ENCODE data around the gene MYO5B. TPM values are rescaled to one million over a fixed set of nuclear protein-coding genes. Genes with fewer than 3 reads are reported as not detected.

The MYO5B gene
- total and polyA plus RNA-seq, 2 of the 4 experiments (the other 2 are of a cell fraction) = 0.24 to 0.54 TPM

- Histone ChIP-seq H2AFZ (replicated peaks; ENCODE audit: low read length, poor library complexity) (no peak overlapping the region), H3K9ac (ENCODE audit: low read depth, low read length) (no peak overlapping the region), H3K9me3 (ENCODE audit: control insufficient read depth, insufficient read depth, low read length) (no peaks in the 10 kb centered on the region), H2BK5ac (ENCODE audit: low read depth, low read length, poor library complexity, severe bottlenecking) (no peak overlapping the region), H3K27me3 (ENCODE audit: control insufficient read depth, insufficient read depth, low read length) (no peaks in the 10 kb centered on the region; the same call in 1 of the 2 replicates), H4K20me1 (ENCODE audit: insufficient read depth, low read length) (no peaks in the 10 kb centered on the region), H4K8ac (ENCODE audit: low read depth in 2 of 2, low read length in 2 of 2) (no peak overlapping the region), H3K36me3 (ENCODE audit: control insufficient read depth, insufficient read depth, low read length) (no peaks in the 10 kb centered on the region), H2BK120ac (ENCODE audit: low read depth, low read length) (no peak overlapping the region), H2BK15ac (ENCODE audit: low read depth, low read length) (no peak overlapping the region), H3K4me1 (ENCODE audit: control insufficient read depth, insufficient read depth, low read length) (no peaks in the 10 kb centered on the region), H3K4me3 (ENCODE audit: insufficient read depth, low read depth, low read length) (no peak overlapping the region), H3K9me1 (ENCODE audit: insufficient read depth, low read length) (no peaks in the 10 kb centered on the region), H3K56ac (ENCODE audit: extremely low read depth, insufficient read depth, low read length) (no peak overlapping the region), H2AK9ac (replicated peaks; ENCODE audit: low read depth, low read length, poor library complexity) (no peak overlapping the region), H4K91ac (ENCODE audit: insufficient read depth, low read depth, low read length) (no peak overlapping the region), H3K23ac (ENCODE audit: low read depth, low read length) (no peak overlapping the region), H3K18ac (ENCODE audit: low read depth, low read length) (no peak overlapping the region), H3K4me2 (ENCODE audit: low read depth, low read length) (no peak overlapping the region), H3K79me1 (ENCODE audit: low read depth in 1 of 2, low read length in 2 of 2) (no peaks in the 10 kb centered on the region), H2BK20ac (ENCODE audit: low read depth, low read length) (no peak overlapping the region), H3K14ac (replicated peaks; ENCODE audit: low read depth, low read length) (no peak overlapping the region), H4K5ac (ENCODE audit: low read depth, low read length) (no peak overlapping the region), H2AK5ac (ENCODE audit: low read depth, low read length) (no peak overlapping the region), H3K4ac (ENCODE audit: low read depth, low read length) (no peak overlapping the region), H3K27ac (ENCODE audit: insufficient read depth, low read length) (no peak overlapping the region)
- ChIA-PET POLR2A (ENCODE audit: unreplicated experiment) (no interaction called here), CTCF (no interaction called here)
- WGBS, 2 experiments (ENCODE audit: extremely low coverage in 2 of 2, insufficient read length in 1 of 2) = no CpG with 5 or more reads among the region's 2 CpGs
- TF ChIP-seq CTCF (conservative IDR thresholded peaks at IDR 0.05; ENCODE audit: low read depth, low read length) (no peak), MXI1 (IDR thresholded peaks at IDR 0.05; ENCODE audit: borderline replicate concordance, low read depth, low read length) (no peak), USF2 (IDR thresholded peaks at IDR 0.05; ENCODE audit: low read depth, low read length) (no peak), RCOR1 (IDR thresholded peaks at IDR 0.05; ENCODE audit: insufficient replicate concordance, low read length) (no peak), ELK1 (IDR thresholded peaks at IDR 0.05; ENCODE audit: borderline replicate concordance, low read depth, low read length) (no peak), BHLHE40 (IDR thresholded peaks at IDR 0.05; ENCODE audit: low read depth, low read length) (no peak), SMC3 (IDR thresholded peaks at IDR 0.05; ENCODE audit: low read depth, low read length) (no peak), CEBPB (IDR thresholded peaks at IDR 0.05; ENCODE audit: low read depth, low read length) (no peak), RAD21 (IDR thresholded peaks at IDR 0.05; ENCODE audit: low read length) (no peak), CHD1 (IDR thresholded peaks at IDR 0.05; ENCODE audit: low read depth, low read length) (no peak), POLR2A (IDR thresholded peaks at IDR 0.05; ENCODE audit: low read depth, low read length) (no peak), MAZ (IDR thresholded peaks at IDR 0.05; ENCODE audit: borderline replicate concordance, low read depth, low read length) (no peak), FOS (IDR thresholded peaks at IDR 0.05; ENCODE audit: low read depth, low read length) (no peak), MAFK (IDR thresholded peaks at IDR 0.05; ENCODE audit: low read depth, low read length) (no peak), NFE2L2 (IDR thresholded peaks at IDR 0.05; ENCODE audit: low read depth, low read length) (no peak), RFX5 (IDR thresholded peaks at IDR 0.05; ENCODE audit: low read depth, low read length) (no peak)
- DNase-seq (no peak), ATAC-seq (ENCODE audit: low read depth) (no peak)
- dilution Hi-C loops (cut with HindIII; ENCODE audit: low sequenced_read_pairs, unreplicated experiment) (no loop called here), intact Hi-C loops (cut with micrococcal nuclease) (loop anchor here (10.0 kb wide), 1 partner anchor 224 kb away; no protein-coding TSS in a partner anchor), in situ Hi-C loops (cut with MboI; ENCODE audit: low sequenced_read_pairs) (no loop called here)
- no TSS peak for BruUV-seq (replicated peaks)
Observed at GRCh38 chr18:49961271-49961670, 233.7 kb downstream of the MYO5B start.

Measured in IMR-90 (cell line).